ENCODE results near the gene FBXO34.

DNA sequence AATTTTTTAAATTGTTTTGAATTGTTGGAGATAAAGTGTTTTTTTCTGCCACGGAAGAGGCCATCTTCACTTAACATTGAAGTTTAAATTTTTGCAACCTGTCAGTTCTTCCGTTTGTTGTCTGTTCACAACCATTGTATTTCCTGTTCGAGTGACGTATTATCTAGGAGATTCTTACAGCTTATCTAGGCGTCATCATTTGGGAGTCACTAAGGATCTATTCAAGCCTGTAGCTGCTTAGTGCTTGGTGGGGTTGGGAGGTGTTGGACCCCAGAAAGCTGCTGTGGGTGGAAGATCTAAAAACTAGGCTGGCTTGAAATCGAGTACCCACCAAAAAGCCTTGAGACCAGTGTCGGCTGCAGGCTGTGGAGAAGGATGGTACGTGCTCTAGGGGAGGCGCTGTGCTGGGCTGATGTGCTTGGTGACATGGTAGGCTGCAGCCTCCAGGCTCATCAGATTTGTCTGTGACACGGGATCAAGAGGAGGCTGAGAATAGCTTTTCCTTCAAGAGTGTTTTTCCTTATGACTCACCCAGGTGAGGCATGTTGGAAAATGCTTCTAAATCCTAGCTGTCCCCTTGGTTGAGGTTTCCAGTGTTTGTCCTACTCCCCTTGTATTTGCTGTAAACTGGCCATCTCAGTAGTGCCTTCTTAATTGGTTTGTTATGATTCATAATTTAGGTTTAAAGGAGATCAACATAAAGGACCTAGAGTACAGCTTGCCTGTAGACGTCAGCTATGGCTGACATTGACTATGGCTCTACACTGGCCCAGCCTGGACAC is 82.7 kb downstream of the FBXO34 start:
- TF ChIP-seq, protein P1, sequence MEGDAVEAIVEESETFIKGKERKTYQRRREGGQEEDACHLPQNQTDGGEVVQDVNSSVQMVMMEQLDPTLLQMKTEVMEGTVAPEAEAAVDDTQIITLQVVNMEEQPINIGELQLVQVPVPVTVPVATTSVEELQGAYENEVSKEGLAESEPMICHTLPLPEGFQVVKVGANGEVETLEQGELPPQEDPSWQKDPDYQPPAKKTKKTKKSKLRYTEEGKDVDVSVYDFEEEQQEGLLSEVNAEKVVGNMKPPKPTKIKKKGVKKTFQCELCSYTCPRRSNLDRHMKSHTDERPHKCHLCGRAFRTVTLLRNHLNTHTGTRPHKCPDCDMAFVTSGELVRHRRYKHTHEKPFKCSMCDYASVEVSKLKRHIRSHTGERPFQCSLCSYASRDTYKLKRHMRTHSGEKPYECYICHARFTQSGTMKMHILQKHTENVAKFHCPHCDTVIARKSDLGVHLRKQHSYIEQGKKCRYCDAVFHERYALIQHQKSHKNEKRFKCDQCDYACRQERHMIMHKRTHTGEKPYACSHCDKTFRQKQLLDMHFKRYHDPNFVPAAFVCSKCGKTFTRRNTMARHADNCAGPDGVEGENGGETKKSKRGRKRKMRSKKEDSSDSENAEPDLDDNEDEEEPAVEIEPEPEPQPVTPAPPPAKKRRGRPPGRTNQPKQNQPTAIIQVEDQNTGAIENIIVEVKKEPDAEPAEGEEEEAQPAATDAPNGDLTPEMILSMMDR (IDR thresholded peaks at IDR 0.05): no peak
- no peak for TF ChIP-seq POLR2A (IDR thresholded peaks at IDR 0.05)

Data from Peyer's patch (tissue), 4 donors.